Adrenal gland (tissue), 12 donors: ENCODE results near the gene ARL4D. TPM values are rescaled to one million over a fixed set of nuclear protein-coding genes. Genes with fewer than 3 reads are reported as not detected.

ENCODE experiments used
- DNase-seq, 7 donors: peaks; one replicate each; pipeline ENCODE4 v3.0.0-alpha.2; 2019 to 2020
- H3K27ac ChIP-seq, 5 donors: fragments of 200-600 bp; sonication (generic) in 4 of 5; 1 replicate in 3 of 5; 2 replicates in 2 of 5; pipeline versions ENCODE4 v1.5.1 to v1.8.0; 2016 to 2020; ENCODE audit warnings: mild to moderate bottlenecking in 1 of 5
- H3K27me3 ChIP-seq: fragments of 200-600 bp; 2 replicates; pipeline ENCODE4 v1.8.0; 2021
- H3K36me3 ChIP-seq, 2 donors: fragments of 200-600 bp; replicated peaks in 1 of 2; 1 replicate in 1 of 2; 2 replicates in 1 of 2; pipeline versions ENCODE4 v1.5.1 to v1.8.0; 2018 to 2022
- H3K4me1 ChIP-seq, 2 donors: fragments of 200-600 bp; replicated peaks in 1 of 2; 1 replicate in 1 of 2; 2 replicates in 1 of 2; pipeline versions ENCODE4 v1.5.1 to v1.8.0; 2018 to 2021
- H3K4me3 ChIP-seq, 4 donors: fragments of 200-600 bp; sonication (generic) in 3 of 4; one replicate each; pipeline ENCODE4 v1.5.1; 2016 to 2018
- H3K9me3 ChIP-seq, 3 donors: fragments of 200-600 bp; sonication (generic) in 1 of 3; replicated peaks in 1 of 3; 1 replicate in 2 of 3; 2 replicates in 1 of 3; pipeline versions ENCODE4 v1.5.1 to v1.8.0; 2016 to 2021
- POLR2A ChIP-seq, 2 donors: fragments of 450-650 bp; IDR thresholded peaks; one replicate each; pipeline ENCODE4 v1.6.1; 2017; ENCODE audit warnings: antibody characterized with exemption in 2 of 2, mild to moderate bottlenecking in 2 of 2, moderate library complexity in 1 of 2
- WGBS, 4 donors: extraction: QIAGEN DNeasy Blood & Tissue Kit in 2 of 4; methylation state at CpG; one replicate each; pipeline versions ENCODE4 v1.1.5 to v1.1.7; 2013 to 2017; 5-methylcytosine and 5-hydroxymethylcytosine counted together
- intact Hi-C, 2 donors: fragments of 100-400 bp; cut with DNase I; formaldehyde crosslinking; loops; one replicate each; pipeline versions ENCODE4 v1.14.1 to v1.15.0; 2022 to 2023
- polyA plus RNA-seq, 3 donors: library from polyadenylated mRNA; stranded (reverse); fragments of 200-250 nt in 2 of 3; fragments of 350-450 nt in 1 of 3; fragmentation: Illumina TruSeq in 1 of 3; extraction: RNeasy Lipid Tissue Mini Kit (QIAGEN cat#74804) in 1 of 3; gene quantifications; one replicate each; pipeline ENCODE4 v1.2.3, GENCODE V29; 2013 to 2014
- total RNA-seq, 9 donors: library from RNA; depleted of rRNA in 4 of 9; stranded (reverse); fragments of >200 nt in 4 of 9; fragments of 120-200 nt in 1 of 9; fragmentation: NEBNext Ultra II Directional in 1 of 9; extraction: Animal tissue kit (Norgen Biotek cat#: 25700) in 1 of 9; gene quantifications; one replicate each; pipeline versions ENCODE4 v1.1.0 to v1.2.4, GENCODE V29; 2013 to 2023
- TF ChIP-seq, protein P1 (sequence below), 6 experiments: fragments of 450-650 bp in 4 of 6; fragments of 200-600 bp in 2 of 6; sonication (generic) in 1 of 6; IDR thresholded peaks; 1 replicate in 5 of 6; 2 replicates in 1 of 6; pipeline versions ENCODE4 v1.5.1 to v1.8.0; 2016 to 2021; ENCODE audit warnings: antibody characterized with exemption in 6 of 6, mild to moderate bottlenecking in 2 of 6, moderate library complexity in 1 of 6
- donor health status: healthy with polysubstance abuse.
- donor health status: Bipolar disorder and iron deficiency.
- donor health status: DM: yes; HTN: yes; CAD: no.
- donor health status: DM: no; HTN: no; CAD: no.
- donor health status: DM: no; HTN: no; CAD: no.
- donor health status: DM: yes; HTN: yes; CAD: no.

Gene ARL4D
- total and polyA plus RNA-seq, 12 donors = 2.4 to 9.0 (median 5.7) TPM

DNA sequence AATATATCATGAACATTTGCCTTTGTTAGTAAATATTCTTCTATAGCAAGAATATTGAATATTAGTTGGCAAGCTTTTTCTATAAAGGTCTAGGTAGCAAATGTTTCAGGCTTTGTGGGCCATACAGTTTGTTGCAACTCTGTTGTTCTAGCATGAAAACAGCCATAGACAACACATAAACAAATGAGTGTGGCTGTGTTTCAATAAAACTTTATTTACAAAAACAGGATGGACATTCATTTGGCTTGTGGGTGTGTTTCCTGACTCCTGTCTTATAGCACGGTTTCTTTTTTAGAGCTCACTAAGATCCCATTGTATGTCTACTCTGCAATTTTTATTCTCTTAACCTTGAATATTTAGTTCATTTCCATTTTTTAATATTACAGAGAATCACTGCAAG lies 39.0 kb downstream of the ARL4D start:
- TF ChIP-seq, protein P1, sequence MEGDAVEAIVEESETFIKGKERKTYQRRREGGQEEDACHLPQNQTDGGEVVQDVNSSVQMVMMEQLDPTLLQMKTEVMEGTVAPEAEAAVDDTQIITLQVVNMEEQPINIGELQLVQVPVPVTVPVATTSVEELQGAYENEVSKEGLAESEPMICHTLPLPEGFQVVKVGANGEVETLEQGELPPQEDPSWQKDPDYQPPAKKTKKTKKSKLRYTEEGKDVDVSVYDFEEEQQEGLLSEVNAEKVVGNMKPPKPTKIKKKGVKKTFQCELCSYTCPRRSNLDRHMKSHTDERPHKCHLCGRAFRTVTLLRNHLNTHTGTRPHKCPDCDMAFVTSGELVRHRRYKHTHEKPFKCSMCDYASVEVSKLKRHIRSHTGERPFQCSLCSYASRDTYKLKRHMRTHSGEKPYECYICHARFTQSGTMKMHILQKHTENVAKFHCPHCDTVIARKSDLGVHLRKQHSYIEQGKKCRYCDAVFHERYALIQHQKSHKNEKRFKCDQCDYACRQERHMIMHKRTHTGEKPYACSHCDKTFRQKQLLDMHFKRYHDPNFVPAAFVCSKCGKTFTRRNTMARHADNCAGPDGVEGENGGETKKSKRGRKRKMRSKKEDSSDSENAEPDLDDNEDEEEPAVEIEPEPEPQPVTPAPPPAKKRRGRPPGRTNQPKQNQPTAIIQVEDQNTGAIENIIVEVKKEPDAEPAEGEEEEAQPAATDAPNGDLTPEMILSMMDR (IDR thresholded peaks at IDR 0.05) = no peak
- no peak for TF ChIP-seq POLR2A (IDR thresholded peaks at IDR 0.05)
- intact Hi-C loops = no loop called here
- Histone ChIP-seq H3K4me1 (no peaks in the 10 kb centered on the region), H3K27me3 (no peaks in the 10 kb centered on the region), H3K27ac (no peak overlapping the region), H3K4me3 (no peak overlapping the region), H3K36me3 (no peaks in the 10 kb centered on the region), H3K9me3 (no peaks in the 10 kb centered on the region)
- WGBS, 4 donors = 75 to 90% (median 83%) methylated on average over 1 of the region's 1 CpG
- DNase-seq = no peak

DNA sequence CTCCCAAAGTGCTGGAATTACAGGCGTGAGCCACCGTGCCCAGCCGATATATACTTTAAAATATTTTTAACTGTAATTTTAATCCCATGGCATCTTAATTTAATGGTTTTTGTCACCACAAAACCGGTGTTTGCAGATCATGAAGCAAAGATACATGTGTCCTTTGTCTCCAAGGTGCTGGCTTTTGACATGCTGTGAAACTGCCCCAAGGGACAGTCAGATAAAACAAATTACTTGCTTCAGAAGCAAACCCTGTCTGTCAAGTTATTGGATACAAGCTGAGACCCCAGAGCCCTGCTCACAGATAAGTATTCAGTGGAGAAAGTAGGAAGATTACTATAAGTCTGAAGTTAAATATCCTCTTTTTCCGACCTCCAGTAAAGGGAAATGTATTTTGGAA lies 39.8 kb downstream of the ARL4D start:
- Histone ChIP-seq H3K4me1 (no peaks in the 10 kb centered on the region), H3K4me3 (no peak overlapping the region), H3K27ac (no peak overlapping the region), H3K27me3 (no peaks in the 10 kb centered on the region), H3K36me3 (no peaks in the 10 kb centered on the region), H3K9me3 (no peaks in the 10 kb centered on the region)
- TF ChIP-seq, protein P1 (IDR thresholded peaks at IDR 0.05) = no peak
- TF ChIP-seq POLR2A (IDR thresholded peaks at IDR 0.05) = no peak
- WGBS, 4 donors = 63 to 83% (median 75%) methylated on average over 5 of the region's 5 CpGs
- intact Hi-C loops = no loop called here
- DNase-seq = no peak

DNA sequence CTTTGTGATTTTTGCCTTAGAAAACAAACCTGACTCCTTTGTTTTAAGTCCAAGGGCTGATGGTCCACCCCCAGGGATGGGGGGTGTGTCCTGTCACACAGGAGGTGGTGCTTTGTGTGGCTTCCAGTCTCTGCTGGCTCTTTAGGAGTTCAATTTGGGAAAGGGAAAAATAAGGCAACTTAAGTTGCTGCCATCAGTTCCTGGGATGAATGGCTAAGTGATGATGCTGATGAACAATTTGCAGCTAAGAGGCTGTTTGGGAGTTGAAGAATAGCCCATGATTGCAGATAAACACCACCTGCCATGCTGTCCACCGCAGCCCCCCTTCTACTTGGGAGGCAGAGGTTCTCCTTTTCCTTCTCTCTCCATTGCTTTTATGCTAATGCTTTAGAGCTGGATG lies 40.2 kb downstream of the ARL4D start:
- Histone ChIP-seq H3K27me3 (no peaks in the 10 kb centered on the region), H3K4me1 (no peaks in the 10 kb centered on the region), H3K36me3 (no peaks in the 10 kb centered on the region), H3K4me3 (no peak overlapping the region), H3K9me3 (no peaks in the 10 kb centered on the region), H3K27ac (no peak overlapping the region)
- 75 to 85% (median 83%) methylated on average over 1 of the region's 1 CpG for WGBS, 4 donors
- TF ChIP-seq, protein P1 (IDR thresholded peaks at IDR 0.05) = no peak
- no peak for TF ChIP-seq POLR2A (IDR thresholded peaks at IDR 0.05)
- DNase-seq = no peak
- intact Hi-C loops = no loop called here

DNA sequence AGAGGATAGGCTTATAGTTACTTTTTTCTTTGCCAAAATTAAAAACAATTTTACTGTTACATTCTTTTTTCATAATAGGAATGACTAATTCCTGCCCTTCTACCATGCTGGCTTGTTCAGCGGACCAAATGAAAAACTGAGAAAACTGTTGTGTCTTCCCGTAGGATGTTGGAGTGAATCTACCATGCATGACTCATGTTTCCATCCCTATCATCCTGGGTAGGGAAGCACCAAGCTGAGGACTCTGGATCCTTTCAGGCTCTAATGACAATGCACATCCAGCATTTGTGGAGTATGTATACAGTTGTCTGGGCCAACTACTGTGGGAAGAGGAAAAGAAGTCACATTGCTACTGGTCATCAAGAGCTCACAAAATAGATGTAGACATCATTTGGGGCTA lies 43.9 kb downstream of the ARL4D start:
- H3K4me1 ChIP-seq = no peaks in the 10 kb centered on the region
- no peak overlapping the region for H3K27ac ChIP-seq
- DNase-seq = peak in 1 of 7 donors; percentile 26
- intact Hi-C loops = no loop called here
- H3K9me3 ChIP-seq = no peaks in the 10 kb centered on the region
- H3K27me3 ChIP-seq = no peaks in the 10 kb centered on the region
- H3K36me3 ChIP-seq = no peaks in the 10 kb centered on the region
- WGBS, 4 donors = 22 to 66% (median 41%) methylated on average over 2 of the region's 2 CpGs
- TF ChIP-seq, protein P1 (IDR thresholded peaks at IDR 0.05) = no peak
- TF ChIP-seq POLR2A (IDR thresholded peaks at IDR 0.05) = no peak
- no peak overlapping the region for H3K4me3 ChIP-seq
